DMS79 treated with DMSO at 0.1 percent for 48 hours (cell line): ENCODE data around the gene DMD.

ENCODE experiments used
- DNase-seq: peaks from one replicate; lab custom pipeline; 2025; lab: John Stamatoyannopoulos, UW

The DMD gene

DNA sequence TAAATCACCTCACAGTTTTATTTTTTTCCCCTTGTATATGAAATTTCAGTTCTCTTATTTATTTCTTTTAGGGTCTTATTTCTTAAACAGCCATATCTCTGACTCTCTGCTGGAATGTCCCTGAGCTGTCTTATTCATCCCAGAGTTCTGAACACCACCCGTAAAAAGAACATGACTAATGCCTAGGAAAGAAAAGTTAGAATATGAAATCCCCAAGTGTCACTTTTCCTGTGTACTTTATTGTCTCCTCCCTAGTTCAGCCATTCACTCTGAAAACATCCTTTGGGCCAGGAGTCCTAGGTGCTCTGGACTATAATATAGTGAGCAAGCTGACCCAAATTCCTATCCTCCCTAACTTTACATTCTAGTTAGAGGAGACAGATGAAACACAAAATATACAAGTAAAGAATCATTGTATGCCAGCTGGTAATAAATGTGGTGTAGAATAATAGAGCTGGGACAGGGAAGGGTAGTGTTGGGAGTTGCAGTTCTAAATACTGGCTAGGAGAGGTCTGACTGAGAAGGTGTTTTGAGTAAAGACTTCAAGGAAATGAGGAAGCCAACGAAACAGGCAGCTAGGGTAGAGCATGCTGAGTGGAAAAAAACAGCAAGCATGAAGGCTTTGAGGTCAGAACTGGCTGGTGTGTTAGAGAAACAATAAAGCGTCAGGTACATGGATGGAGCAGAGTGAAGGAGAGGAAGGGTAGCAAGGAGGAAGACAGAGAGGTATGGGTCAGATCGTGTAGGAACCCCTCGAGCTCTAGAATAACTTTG is 2098.9 kb downstream of the DMD start:
- no peak for DNase-seq

DNA sequence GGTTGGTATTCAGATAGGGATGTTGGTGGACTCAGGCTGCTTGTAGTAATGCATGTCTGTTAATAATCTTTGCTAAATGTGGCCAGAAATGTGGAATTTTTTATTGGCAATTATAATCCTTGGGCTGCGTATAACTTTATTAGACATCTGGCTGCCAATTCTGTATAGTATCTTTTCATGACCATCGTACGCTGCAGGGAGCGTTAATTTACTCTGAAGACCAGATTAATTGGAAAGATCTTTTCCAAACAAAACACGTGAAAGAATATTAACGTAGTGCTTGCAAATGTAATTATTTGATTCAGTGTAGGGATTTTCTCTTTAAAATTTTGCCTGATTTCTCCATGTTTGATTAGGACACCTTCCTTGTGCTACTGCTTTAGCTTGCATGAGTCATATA is 2100.7 kb downstream of the DMD start:
- DNase-seq: no peak

DNA sequence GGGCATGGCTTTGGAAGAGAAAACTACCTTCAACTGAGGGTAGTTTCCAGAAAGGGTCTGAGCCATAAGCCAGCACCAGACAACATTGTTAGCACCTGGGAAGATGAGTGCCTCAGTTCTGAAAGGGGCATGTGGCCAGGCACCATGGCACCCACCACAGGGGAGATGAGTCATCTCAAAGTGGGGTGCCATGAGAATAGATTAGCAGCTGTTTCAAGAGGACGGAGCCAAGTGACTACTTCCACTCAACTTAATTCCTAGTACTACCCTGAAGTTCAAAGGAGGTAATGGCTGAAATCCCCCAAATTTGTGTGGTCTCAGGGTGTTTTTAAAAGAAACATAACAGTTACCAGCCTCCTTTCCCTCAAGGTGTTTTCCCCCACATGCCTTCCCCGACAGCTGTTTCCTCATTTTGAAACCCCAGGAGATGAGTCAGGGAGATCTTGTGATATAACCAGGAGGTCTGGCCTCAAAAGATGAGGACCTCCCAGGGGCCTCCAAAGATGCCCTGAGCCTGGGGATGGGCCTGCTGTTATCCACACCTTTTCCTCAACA is 2111.7 kb downstream of the DMD start:
- no peak for DNase-seq

DNA sequence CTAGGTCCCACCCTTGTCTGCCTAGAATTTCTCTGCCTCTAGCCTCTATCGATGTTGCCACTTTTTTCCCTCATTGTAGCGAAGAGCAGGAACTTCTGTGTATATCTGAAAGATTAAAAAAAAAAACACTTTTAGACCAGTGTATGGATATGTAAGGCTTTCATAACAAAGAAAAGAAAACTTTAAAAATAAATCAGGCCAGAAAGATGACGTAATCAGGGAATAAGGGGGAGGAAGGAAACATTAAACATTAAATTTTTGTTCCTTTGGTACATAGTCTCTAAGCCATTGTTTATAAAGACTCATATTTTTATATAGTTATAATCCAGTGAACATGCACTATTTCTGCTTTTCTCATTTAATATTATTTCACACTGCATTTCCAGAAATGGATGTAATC is 2113.3 kb downstream of the DMD start:
- no peak for DNase-seq

DNA sequence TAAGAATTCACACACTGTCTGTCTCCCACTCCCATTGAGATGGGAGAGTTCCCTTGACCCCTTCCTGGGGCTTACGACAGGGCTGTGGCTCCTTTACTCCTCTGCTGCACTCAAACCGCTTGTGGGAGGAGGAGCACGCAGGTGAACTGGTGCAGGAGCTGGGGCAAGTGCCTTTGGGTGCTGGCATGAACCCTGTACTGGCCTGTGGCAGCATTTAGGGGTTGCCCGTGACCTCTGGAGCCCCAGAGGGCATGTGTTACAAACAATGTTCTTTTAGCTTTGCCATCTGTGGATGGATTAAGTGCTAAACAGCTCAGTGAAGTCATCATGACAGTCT is 2117.7 kb downstream of the DMD start:
- DNase-seq: no peak

DNA sequence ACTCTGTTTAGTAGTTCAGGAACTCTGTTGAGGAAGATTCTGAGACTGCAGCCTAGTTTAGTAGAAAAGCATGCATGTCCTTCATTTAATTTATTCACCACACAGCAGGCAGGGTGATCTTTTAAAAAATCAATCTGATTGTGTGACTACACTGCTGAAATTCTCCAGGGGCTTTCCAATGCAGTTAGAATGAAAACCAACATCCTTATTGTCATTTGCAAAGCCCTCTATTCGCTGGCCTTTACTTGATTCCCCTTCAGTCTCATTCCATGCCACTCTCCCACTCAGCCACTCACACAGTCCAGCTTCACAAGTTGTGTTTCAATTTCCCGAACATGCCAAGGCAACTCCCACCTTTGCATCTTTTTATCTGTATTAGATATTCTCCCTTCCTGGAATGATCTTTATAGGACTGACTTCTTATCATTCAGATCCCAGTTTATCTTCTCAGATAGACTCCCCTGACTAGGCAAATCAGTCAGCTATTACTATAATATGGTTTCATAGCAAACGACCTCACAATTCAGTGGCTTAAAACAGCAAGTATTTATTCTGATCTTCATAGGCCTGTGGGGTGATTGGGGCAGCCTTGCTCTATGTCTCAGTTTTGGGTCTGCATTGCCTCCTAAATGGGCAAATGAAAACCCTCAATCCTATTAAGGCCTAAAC is 2118.2 kb downstream of the DMD start:
- no peak for DNase-seq

DNA sequence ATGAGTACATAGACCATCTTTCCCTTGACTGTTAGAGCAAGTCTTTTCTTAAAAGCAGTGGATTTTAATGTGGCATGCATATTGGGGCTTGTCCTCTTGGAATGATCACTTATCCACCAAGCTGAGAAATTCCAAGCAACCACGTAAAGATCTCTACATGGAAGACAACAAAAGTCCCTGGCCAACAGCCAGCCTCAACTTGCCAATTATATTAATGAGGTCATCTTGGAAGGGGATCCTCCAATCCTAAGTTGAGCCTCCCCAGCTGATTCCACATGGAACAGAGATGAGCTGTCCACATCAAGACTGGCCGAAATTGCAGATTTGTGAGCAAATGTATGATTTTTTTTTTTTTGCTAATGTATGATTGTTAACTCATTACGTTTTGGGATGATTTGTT is 2118.9 kb downstream of the DMD start:
- no peak for DNase-seq

DNA sequence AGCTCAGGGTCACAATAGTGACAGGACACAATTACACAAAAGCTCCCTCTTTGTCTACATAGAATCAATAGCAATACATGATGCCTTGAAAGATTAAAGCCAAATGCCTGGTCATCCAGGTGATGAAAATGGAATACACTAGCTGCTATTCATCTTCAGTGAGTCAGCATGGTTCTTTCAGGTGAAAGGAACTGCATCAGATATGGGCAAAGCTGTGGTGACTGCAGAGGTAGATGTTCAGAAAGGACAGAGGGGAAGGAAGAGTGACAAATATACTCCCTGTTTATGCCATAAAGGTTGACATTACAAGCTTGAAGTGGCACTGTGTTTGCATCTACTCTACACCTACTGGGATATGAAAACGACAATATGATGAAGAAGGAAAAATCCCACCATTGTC is 2119.5 kb downstream of the DMD start:
- no peak for DNase-seq

DNA sequence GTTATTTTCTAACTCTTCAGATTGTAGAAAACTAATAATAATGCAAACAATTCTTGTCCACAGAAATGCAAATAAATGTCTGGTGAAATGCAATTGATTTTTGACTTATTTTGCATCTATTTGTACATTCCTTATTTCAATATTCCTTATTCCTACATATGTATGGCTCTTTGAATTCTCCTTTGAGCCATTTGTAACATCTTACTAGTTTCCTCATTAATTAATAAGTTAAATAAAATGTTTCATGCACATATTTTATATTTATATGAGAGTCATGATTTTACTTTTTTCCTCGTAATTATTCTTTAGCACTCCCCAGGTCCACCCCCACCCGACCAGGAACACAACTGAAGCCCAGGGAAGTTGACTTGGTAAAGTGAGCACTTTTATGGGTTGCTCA is 2136.8 kb downstream of the DMD start:
- no peak for DNase-seq

DNA sequence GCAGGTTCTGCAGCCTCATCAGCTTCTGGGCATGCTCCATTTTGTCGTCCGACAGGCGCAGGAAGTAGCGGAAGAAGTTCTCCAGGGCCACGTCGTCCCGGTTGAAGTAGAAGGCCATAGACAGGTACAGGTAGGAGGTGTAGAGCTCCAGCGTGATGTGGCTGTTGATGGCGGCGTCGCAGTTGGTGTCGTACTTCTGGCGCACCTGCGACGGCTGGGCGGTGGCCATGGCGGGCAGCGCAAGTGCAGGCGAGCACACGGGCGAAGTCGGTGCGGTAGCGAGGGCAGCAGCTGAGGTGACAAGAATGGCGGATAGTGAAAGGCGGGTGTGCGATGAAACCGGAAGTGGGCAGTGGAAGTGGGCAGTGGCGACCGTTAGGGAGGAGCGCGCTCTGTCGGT is 2139.6 kb downstream of the DMD start, which contains the start of gene FTHL17:
Gene FTHL17, minus strand, starts transcription at position 317 of the 400 bp plus-strand sequence. Its CDS starts 88 bp downstream, at position 229.
- no peak for DNase-seq

DNA sequence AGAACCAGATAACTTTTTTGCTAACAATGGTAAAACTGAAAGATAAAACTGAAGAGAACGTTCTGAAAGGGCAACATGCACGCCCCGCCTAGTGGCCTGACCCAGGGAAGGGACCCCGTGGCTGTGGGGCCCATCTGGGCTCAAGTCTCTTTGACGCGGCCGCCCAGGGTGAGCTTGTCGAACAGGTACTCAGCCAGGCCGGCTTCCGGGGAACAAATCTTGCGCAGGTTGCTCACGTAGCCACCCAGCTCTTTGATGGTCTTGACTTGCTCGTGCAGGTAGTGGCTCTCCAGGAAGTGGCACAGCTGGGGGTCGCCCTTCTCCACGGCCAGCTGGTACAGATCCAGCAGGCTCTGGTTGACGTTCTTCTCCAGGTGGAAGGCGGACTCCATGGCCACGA is 2140.1 kb downstream of the DMD start:
- DNase-seq: no peak

DNA sequence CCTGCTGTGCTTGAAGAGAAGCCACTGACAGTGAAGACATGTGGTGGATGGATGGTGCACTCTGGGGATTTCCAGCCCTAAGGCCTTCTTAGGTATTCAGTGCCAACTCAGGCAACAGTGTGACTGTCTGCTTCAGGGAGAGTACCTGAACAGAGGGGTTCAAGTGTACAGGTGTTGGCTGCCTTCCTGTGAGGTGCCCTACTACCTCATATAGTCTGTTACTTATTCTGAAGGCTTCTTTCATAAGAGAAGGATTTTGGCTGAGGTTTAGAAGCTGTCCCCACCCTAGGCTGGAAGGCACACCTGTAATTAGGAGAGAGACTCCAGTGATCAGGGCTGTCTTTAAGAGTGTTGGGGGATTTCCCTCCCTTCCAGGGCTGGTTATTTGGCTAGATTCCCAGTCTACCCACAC is 2141.3 kb downstream of the DMD start:
- no peak for DNase-seq
